Brain pericyte (primary cell): ENCODE data around the gene MRPL28.
"Not testable (repeated sequence)": the region's sequence is repeated elsewhere in the genome, so short reads cannot be mapped to it uniquely, and the experiment has no call there.

Experiments used
- DNase-seq: peaks from one replicate; pipeline ENCODE4 v3.0.0-alpha.2; 2012; ENCODE audit warnings: low read depth, low spot score

The MRPL28 gene

DNA sequence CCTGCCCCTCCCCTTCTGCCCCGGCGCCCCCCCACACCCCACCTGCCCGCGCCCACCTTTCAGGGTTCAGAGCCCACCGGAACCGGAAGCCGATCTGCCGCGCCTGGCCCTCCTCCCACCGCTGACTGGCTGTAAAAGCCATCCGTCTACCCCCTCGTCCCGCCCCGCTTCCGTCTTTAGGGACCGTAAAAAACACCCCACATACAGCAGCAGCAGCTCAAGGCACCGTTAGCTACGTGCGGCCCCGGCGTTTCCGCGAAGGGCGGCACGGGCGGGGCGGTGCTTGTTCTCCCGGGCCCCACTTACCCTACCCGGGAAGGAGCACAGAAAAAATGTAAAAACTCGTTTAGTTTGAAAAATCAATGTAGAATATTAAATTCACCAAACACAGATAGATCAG, at the start of gene MRPL28:
Gene MRPL28 (minus strand): TSS at position 96 of the 400 bp plus-strand sequence. CDS start 320 bp downstream, outside the sequence.
- DNase-seq: peak; percentile 86

DNA sequence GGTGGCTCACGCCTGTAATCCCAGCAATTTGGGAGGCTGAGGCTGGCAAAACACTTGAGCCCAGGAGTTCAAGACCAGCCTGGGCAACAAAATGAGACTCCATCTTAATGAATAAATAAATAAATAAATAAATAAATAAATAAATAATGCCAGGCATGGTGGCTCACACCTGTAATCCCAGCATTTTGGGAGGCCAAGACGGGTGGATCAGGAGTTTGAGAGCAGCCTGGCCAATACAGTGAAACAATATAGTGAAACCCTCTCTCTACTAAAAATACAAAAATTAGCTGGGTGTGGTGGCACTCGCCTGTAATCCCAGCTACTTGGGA, 44.8 kb upstream of the MRPL28 start:
- not testable (repeated sequence) for DNase-seq

DNA sequence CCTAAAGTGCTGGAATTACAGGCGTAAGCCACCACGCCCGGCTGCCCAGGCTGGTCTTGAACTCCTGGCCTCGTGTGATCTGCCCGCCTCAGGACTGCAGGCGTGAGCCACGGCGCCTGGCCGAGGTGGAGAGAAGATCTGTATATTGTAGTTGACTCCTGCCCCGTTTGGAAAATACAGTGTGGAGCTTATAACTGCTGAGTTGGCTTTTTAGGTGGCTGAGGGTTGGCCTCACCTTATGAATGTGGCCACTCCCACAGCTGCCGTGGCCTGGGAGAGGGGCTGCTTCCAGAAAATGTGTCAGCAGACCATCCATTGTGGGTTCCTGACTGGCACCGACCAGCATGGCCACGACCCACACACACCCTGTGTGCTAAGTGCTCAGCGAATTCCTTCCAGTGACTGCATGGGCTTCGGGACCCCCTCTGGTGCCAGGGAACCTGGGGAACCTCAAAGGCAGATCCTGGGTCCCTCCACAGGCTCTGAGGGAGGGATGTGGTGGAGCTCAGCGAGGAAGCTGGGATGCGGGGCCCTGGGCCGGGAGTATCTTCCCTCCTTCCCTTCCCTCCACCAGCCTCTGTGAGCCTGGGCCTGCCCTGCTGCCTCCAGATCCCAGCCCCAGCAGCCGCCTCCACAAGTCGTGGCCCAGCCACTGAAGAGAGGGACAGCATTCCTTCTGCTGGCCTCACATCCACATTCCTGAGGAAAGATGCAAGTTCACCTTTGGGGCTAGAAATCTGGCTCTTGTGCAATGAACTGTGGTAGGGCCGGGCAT, 44.2 kb upstream of the MRPL28 start:
- DNase-seq: no peak

DNA sequence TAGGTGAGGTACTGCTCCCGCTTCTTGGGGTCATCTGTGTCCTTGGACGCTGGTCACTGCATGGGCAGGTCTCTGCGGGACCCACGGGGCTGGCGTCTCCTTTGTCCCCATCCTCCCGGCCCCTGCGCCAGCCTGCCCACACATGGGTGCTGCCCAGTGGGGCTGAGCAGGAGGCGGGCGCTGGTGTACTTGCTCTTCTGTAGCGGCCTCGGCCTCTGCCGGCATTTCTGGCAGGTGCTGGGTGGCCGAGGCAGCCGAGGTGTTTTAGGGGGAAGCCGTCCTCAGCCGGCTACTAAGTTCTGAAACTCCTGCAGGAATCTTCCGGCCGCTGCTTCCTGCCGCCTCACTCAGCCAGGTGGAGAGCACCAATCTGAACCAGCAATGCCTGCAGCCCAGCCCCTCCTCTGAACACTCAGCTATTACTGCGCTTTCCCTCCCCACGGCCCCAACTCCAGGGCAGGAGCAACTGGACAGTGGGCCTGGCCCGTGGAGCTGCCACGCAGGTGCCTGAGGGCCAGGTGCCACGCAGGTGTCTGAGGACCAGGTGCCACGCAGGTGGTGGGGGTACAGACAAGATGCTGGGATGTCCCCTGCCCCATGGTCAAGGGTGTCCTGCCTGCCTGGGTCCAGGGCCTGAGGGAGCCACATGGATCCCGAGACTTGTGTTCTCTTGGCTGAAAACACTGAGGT, 41.4 kb upstream of the MRPL28 start:
- DNase-seq: no peak

DNA sequence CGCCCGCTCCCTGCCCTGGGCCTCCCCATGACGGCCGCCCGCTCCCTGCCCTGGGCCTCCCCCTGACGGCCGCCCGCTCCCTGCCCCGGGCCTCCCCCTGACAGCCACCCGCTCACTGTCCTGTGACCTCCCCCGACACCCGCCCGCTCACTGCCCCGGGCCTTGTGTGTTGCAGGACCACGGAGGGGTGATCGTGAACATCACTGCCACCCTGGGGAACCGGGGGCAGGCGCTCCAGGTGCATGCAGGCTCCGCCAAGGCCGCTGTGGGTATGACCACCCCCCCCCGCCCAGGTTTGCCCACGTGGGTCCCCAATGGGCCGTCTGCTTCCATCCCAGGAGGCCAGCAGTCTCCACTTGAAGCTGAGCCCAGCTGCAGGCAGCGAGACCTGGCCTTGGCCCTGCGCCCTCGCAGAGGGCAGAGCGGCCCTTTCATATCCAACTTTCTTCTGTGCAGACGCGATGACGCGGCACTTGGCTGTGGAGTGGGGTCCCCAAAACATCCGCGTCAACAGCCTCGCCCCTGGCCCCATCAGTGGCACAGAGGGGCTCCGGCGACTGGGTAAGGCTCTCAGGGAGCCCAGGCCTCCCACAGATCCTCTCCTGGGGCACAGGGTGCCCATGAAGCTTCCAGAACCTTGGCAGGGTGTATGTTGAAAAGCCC, 40.3 kb upstream of the MRPL28 start:
- no peak for DNase-seq

DNA sequence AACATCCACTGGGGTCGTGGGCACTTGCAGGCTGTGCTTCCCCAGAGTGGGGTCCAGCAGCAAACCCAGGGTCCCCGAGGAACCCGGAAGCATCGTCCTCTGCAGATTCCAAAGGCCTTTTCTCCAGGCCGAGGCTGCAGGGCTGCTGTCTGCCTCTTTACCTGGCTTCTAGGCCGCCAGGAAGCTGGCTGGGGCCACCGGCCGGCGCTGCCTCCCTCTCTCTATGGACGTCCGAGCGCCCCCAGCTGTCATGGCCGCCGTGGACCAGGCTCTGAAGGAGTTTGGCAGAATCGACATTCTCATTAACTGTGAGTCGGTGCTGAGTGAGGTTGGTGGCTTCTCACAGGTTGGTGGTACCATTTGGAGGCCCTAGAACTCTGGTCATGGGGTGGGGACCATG, 36.9 kb upstream of the MRPL28 start:
- no peak for DNase-seq

DNA sequence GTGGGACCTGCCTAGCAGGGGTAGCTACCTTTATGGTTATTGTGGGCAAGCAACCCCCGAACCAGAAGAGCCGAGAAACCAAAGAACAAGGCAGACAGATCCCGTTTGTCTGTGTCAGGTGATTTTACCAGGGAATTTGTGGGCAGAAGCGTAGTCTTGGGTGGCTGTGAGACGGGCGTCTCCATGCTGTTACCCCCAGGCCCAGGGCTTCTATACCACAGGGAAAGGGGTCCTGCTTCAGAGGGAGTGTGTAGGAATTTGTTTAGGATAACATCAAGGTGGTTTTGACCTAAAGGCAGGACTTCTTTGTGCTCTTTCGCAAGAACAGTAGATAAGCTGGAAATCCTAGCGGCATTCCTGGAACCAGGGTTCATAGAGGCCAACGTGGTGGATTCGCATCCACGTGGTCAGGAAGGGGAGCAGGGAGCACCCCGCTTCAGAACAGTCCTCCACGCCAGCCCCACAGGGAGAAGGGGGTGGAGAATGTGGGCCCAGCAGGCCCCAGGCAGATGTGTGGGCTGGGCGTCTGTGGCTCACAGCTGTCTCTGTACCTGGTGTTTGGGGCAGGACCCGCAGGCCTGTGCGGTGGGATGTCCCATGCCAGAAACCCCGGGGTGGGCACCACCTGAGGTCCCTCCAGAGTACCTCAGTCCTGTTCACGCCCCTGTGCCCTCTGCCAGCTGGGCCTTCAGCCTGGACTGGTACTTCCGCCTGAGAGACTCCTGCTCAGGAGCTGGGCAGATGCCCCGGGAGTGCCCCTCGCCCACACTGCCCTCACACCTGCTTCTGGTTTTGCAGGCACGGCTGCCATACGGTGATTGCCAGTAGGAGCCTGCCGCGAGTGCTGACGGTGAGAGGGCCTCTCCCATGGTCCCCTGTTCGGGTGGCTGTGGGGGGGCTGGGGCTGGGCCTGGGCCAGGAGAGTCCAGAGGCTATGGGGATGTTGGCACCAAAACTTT, 35.5 kb upstream of the MRPL28 start:
- no peak for DNase-seq

DNA sequence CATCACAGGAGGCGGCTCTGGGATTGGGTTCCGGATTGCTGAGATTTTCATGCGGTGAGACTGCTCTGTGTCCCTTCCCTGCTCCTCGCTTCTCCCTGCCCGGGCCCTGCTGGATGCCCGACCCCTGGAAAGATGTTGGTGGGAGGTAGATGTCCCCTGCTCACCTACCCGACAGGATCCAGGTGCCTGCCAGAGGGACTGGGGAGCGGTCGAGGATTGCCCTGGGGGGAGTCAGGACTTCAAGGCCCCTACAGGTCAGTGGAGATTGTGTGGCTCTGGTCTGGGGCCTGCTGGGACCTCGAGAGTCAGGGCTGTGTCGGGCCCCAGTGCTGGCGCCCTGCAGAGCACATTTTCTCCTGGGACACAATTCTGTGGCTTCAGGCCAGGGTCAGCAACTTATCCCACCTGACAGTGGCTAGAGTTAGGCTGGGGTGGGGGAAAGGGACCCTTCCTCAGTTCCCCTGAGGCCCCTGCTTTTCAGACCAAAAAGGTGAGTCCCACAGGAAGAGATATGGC, 34.7 kb upstream of the MRPL28 start:
- DNase-seq: no peak

DNA sequence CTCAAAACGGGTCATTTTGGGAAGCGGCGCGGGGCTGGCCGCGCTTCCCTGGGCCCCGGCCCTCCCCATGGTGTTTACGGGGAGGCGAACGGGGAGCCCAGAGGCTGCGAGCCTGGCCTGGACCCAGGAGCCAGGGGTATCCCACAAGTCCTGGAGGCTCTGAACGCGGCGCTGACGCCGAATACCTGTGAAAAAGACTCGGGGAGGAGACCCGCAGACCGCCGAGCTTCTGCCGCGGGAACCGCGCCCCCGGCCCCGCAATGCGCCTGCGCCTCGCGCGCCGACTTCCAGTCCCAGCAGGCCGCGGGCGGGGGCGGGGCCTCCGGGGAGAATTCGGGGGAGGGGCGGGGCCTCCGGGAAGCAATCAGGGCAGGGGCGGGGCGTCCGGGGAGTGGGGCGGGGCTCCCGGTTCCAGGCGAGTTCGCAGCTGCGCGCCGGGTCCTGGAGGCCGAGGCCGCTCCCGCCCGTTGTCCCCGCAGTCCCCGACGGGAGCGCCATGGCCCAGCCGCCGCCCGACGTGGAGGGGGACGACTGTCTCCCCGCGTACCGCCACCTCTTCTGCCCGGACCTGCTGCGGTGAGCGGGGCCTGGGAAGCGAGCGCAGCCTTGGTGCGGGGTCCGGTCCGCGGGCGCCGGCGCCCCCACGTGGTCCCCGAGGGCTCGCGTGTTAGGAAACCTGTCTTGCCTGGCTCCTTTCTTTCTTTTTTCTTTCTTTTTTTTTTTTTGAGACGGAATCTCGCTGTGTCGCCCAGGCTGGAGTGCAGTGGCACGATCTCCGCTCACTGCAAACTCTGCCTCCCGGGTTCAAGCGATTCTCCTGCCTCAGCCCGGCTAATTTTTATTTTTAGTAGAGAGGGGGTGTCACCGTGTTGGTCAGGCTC, 31.4 kb upstream of the MRPL28 start, which contains the start of gene DECR2:
Gene DECR2 (plus strand): TSS at position 418 of the 881 bp plus-strand sequence. CDS start 79 bp downstream, at position 497.
- DNase-seq: peak; percentile 57

DNA sequence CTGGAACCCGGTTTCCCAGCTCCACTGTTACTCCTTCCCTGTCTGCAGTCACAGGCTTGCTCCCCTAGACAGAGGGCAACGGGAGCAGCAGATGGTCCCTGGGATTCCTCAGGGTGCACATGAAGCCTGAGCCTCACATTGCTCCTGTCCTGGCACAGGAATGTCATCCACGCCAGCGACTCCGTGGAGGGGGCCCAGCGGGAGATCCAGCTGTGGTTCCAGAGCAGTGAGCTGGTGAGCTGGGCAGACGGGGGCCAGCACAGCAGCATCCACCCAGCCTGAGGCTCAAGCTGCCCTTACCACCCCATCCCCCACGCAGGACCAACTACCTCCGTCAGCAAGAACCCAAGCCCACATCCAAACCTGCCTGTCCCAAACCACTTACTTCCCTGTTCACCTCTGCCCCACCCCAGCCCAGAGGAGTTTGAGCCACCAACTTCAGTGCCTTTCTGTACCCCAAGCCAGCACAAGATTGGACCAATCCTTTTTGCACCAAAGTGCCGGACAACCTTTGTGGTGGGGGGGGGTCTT, 29.8 kb upstream of the MRPL28 start:
- no peak for DNase-seq

DNA sequence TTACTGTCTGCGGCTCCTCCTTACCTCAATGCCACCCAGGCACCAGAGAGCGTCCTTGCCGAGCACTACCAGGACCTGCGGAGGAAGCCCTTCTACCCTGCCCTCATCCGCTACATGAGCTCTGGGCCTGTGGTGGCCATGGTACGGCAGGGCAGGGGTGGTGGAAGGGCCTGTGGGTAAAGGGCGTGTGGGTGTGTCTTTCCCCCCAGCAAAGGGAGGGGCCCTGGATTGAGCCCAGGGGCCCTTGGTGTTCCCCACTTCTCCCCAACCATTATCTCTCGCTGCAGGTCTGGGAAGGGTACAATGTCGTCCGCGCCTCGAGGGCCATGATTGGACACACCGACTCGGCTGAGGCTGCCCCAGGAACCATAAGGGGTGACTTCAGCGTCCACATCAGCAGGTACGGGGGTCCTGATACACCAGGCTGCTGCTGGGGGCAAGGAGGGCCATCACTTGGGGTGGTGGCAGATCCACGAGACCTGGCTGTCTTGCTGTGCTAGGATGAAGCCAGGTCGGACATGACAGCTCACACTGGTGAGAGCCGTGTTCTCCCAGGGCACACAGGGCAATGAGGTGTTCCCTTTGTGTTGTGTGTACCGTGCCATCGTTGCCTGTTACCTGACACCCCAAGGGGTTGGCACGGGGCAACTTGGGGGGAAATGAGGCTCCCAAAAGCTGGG, 29.1 kb upstream of the MRPL28 start:
- DNase-seq: no peak

DNA sequence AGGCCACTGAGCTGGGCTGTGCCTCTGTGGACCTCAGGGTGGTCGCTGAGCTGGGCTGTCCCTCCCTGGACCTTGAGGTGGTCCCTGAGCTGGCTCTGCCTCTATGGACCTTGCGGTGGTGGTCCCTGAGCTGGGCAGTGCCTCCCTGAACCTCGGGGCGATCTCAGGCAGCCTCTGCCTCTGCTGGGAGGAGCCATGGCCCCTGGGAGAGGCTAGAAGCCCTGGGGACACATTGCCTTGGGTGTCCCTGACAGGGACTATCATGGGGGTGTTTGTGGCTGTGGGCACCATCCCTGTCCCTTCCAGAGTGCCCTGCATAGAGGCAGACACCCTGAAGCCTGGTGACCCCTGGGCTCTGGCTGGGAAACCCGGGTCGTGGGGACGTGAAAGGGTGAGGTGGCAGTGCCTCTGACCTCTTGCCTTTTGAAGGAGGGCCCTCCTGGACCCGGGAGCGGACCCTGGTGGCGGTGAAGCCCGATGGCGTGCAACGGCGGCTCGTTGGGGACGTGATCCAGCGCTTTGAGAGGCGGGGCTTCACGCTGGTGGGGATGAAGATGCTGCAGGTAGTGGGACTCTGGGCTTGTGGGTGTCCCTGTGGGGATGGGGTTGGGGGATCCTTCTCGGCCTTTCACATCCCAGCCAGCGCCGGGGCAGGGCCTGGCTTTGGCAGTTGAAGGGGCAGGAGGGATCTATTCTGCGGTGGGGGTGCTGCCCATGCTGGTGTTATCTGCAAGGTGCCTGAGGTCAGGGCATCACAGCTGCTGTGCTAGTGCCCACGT, 28.4 kb upstream of the MRPL28 start:
- DNase-seq: no peak

DNA sequence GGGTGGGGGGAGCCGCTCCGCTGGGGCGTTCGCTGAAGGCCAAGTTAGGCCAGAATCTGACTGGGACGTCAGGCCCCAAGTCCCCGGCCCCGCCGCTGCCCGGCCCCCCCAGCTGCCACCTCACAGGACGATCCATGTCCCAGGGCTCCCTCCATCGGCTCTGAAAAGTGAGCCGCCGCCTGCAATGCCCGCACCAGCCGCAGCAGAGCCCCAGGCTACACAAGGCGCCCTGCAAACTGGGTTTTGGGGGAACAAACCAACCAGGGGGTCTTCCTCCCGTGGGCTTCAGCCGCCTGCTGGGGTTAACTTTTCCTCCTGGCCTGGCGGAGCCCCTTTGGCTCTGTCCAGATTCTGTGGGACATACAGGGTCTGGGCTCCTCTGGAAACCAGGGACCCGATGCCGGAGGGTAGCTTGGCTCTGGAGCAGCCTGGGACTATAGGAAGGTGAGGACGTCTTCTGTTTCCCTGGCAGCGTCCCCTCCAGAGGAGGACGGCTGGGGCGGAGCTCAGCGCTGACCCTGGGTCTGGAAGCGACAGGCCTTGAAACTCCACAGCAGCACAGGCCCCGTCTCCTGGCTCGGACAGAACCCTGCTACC, 27.5 kb upstream of the MRPL28 start:
- DNase-seq: no peak

DNA sequence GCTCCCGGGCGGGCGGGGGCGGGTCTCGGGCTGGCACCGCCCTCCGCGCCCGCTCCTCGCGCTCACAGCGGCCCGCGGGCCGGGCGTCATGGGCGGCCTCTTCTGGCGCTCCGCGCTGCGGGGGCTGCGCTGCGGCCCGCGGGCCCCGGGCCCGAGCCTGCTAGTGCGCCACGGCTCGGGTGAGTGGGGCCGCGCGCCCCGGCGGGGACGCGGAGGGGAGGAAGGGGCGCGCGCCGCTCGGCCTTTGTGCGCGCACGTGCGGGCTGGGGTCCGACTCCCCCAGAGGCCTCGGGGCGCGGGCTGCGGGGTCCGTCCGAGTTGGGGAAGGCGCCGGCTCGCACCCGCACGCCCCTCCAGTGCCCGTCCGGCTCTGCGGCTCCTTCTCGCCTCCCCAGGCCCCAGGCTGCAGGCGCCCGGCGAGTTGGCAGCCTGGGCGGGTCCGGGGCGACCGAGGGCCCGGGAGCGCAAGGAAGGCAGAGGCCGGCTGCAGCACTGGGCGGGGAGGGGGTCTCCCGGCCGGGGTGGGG, 26.9 kb upstream of the MRPL28 start, which contains the start of gene NME4:
Gene NME4 (plus strand): TSS at position 65 of the 527 bp plus-strand sequence. CDS start 24 bp downstream, at position 89.
- no peak for DNase-seq

DNA sequence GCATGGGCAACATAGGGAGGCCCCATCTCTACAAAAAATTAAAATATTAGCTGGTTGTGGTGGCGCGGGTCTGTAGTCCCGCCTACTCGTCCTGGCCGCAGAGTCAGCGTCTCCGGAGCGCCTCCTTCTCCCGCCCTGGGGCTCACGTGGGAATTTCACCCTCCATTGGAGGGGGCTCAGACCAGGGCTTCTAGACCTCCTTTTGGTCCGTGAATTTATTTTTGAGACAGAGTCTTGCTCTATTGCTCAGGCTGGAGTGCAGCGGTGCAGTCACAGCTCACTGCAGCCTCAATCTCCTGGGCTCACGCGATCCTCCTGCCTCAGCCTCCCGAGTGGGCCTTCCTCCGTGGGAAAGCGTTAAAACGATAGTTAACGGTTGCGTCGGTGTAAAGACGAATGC, 26.3 kb upstream of the MRPL28 start:
- no peak for DNase-seq

DNA sequence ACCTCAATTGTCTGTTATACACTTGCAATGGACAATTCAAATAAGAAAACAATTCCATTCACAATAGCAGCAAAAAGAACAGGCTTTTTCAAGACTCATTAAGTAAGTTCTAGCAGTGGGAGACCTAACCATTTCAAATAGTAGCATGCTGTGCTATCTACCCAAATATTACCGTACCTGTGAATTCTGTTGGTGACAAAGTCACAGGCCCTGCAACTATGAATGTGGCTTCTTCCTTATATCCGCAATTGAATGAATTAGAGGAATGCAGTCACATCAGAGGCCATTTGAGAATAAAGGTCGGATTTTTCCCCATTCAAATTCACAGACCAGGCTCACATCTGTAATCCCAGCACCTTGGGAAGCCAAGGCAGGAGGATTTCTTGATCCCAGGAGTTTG, 25.9 kb upstream of the MRPL28 start:
- no peak for DNase-seq

DNA sequence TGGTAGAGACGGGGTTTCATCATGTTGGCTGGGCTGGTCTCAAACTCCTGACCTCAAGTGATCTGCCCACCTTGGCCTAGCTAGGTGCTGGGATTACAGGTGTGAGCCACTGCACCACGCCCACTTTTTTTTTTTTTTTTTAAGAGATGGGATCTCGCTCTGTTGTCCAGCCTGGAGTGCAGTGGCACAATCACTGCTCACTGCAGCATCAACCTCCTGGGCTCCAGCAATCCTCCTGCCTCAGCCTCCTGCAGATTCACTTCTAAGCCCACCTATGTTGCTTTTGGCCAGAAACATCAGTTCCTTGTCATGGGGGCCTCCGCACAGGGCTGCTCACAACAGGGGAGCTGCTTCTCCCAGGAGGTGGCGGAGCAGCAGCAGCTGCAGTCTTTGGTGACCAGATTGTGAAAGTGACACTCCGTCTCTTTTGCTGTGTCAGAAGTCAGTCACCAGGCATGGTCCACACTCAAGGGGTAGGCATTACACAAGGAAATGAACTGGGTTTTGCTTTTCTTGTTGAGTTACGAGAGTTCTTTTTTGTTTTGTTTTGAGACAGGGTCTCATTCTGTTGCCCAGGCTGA, 22.2 kb upstream of the MRPL28 start:
- DNase-seq: no peak
